GM13977 (cell line): ENCODE measurements around the gene AMBRA1.
A peak's percentile ranks its signal among the peaks of the same experiment; 100 is the strongest.

Experiments used
- DNase-seq: peaks from one replicate; pipeline ENCODE4 v3.0.0; 2012; ENCODE audit warnings: low spot score
- CTCF ChIP-seq: IDR thresholded peaks from 2 replicates; pipeline ENCODE4 v1.5.1; 2012; ENCODE audit warnings: mild to moderate bottlenecking, control low read depth; ENCODE audit not compliant: insufficient read depth; ENCODE audit errors: extremely low read depth, missing control alignments
- in situ Hi-C: fragments of 300-500 bp; cut with MboI; formaldehyde crosslinking; loops from one replicate; pipeline ENCODE4 v1.12.0; 2022; ENCODE audit warnings: low sequenced_read_pairs, low pct_unique_long_range_greater_than_20kb, mixed read lengths, inconsistent platforms; ENCODE audit not compliant: unreplicated experiment

The AMBRA1 gene

GRCh38 chr11:46357483-46357936 is 236.3 kb downstream of the AMBRA1 start:
- no peak for TF ChIP-seq CTCF
- in situ Hi-C loops = no loop called here
- DNase-seq = no peak

- TF ChIP-seq CTCF = no peak
- in situ Hi-C loops = no loop called here
- DNase-seq = no peak
These were observed 236.8 kb downstream of the AMBRA1 start for GRCh38 chr11:46356924-46357482.

GRCh38 chr11:46353698-46354097 is 240.1 kb downstream of the AMBRA1 start:
- TF ChIP-seq CTCF = no peak
- DNase-seq = no peak
- in situ Hi-C loops = no loop called here

- DNase-seq = no peak
- in situ Hi-C loops = no loop called here
- peak; percentile 92 for TF ChIP-seq CTCF
These were observed 241.6 kb downstream of the AMBRA1 start for GRCh38 chr11:46352063-46352841.

GRCh38 chr11:46351606-46352005 is 242.2 kb downstream of the AMBRA1 start:
- TF ChIP-seq CTCF = no peak
- DNase-seq = no peak
- in situ Hi-C loops = no loop called here

- in situ Hi-C loops = no loop called here
- no peak for TF ChIP-seq CTCF
- no peak for DNase-seq
These were observed 242.7 kb downstream of the AMBRA1 start for GRCh38 chr11:46351148-46351547.
